ENCODE data around the gene NOSIP.

- TF ChIP-seq POLR2A (IDR thresholded peaks at IDR 0.05; ENCODE audit: extremely low read depth, insufficient read length) (no peak), CTCF (IDR thresholded peaks at IDR 0.05; ENCODE audit: low read depth, low read length) (no peak)
Measured at GRCh38 chr19:49588365-49589122, 8.2 kb upstream of the NOSIP start.
